HEK293 (cell line): ENCODE data around the gene MMP21.

Experiments
- OVOL3 ChIP-seq: fragments of 450-650 bp; formaldehyde crosslinking; IDR thresholded peaks from 2 replicates; pipeline ENCODE4 v1.5.1; 2016; ENCODE audit warnings: missing biosample characterization, missing genetic modification characterization
- ZBTB7A ChIP-seq: fragments of 450-650 bp; formaldehyde crosslinking; IDR thresholded peaks from 2 replicates; pipeline ENCODE4 v1.5.1; 2016; ENCODE audit warnings: low read depth, missing biosample characterization, missing genetic modification characterization
- ZNF24 ChIP-seq: fragments of 450-650 bp; formaldehyde crosslinking; IDR thresholded peaks from 2 replicates; pipeline ENCODE4 v1.5.1; 2016; ENCODE audit warnings: missing biosample characterization, missing genetic modification characterization
- ZNF266 ChIP-seq: fragments of 450-650 bp; formaldehyde crosslinking; IDR thresholded peaks from 2 replicates; pipeline ENCODE4 v1.5.1; 2016; ENCODE audit warnings: missing biosample characterization, missing genetic modification characterization, low read depth
- ZNF292 ChIP-seq: fragments of 450-650 bp; formaldehyde crosslinking; IDR thresholded peaks from 2 replicates; pipeline ENCODE4 v1.5.1; 2016; ENCODE audit warnings: low read depth, missing biosample characterization, missing genetic modification characterization, borderline replicate concordance
- ZNF335 ChIP-seq: fragments of 450-650 bp; formaldehyde crosslinking; conservative IDR thresholded peaks from 2 replicates; pipeline ENCODE4 v1.5.1; 2016; ENCODE audit warnings: missing biosample characterization, missing genetic modification characterization
- ZNF692 ChIP-seq: fragments of 450-650 bp; formaldehyde crosslinking; IDR thresholded peaks from 2 replicates; pipeline ENCODE4 v1.5.1; 2016; ENCODE audit warnings: missing biosample characterization, missing genetic modification characterization
- TF ChIP-seq, protein P1 (sequence below): fragments of 450-650 bp; formaldehyde crosslinking; IDR thresholded peaks from 2 replicates; pipeline ENCODE4 v1.5.1; 2016; ENCODE audit warnings: missing biosample characterization, missing genetic modification characterization
- TF ChIP-seq, protein P2 (sequence below): fragments of 450-650 bp; formaldehyde crosslinking; IDR thresholded peaks from 2 replicates; pipeline ENCODE4 v1.5.1; 2016; ENCODE audit warnings: missing biosample characterization, missing genetic modification characterization
- TF ChIP-seq, protein P3 (sequence below): fragments of 450-650 bp; formaldehyde crosslinking; IDR thresholded peaks from 2 replicates; pipeline ENCODE4 v1.5.1; 2016; ENCODE audit warnings: missing biosample characterization, missing genetic modification characterization

GRCh38 chr10:125726914-125727313, 48.7 kb downstream of the MMP21 start:
- TF ChIP-seq, protein P1, sequence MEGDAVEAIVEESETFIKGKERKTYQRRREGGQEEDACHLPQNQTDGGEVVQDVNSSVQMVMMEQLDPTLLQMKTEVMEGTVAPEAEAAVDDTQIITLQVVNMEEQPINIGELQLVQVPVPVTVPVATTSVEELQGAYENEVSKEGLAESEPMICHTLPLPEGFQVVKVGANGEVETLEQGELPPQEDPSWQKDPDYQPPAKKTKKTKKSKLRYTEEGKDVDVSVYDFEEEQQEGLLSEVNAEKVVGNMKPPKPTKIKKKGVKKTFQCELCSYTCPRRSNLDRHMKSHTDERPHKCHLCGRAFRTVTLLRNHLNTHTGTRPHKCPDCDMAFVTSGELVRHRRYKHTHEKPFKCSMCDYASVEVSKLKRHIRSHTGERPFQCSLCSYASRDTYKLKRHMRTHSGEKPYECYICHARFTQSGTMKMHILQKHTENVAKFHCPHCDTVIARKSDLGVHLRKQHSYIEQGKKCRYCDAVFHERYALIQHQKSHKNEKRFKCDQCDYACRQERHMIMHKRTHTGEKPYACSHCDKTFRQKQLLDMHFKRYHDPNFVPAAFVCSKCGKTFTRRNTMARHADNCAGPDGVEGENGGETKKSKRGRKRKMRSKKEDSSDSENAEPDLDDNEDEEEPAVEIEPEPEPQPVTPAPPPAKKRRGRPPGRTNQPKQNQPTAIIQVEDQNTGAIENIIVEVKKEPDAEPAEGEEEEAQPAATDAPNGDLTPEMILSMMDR (tag by site-specific recombination) = no peak
- TF ChIP-seq, protein P2, sequence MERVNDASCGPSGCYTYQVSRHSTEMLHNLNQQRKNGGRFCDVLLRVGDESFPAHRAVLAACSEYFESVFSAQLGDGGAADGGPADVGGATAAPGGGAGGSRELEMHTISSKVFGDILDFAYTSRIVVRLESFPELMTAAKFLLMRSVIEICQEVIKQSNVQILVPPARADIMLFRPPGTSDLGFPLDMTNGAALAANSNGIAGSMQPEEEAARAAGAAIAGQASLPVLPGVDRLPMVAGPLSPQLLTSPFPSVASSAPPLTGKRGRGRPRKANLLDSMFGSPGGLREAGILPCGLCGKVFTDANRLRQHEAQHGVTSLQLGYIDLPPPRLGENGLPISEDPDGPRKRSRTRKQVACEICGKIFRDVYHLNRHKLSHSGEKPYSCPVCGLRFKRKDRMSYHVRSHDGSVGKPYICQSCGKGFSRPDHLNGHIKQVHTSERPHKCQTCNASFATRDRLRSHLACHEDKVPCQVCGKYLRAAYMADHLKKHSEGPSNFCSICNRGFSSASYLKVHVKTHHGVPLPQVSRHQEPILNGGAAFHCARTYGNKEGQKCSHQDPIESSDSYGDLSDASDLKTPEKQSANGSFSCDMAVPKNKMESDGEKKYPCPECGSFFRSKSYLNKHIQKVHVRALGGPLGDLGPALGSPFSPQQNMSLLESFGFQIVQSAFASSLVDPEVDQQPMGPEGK (tag by site-specific recombination) = no peak
- TF ChIP-seq OVOL3 (tag by site-specific recombination) (no peak), ZBTB7A (no peak), ZNF24 (no peak), ZNF266 (tag by site-specific recombination) (no peak), ZNF335 (tag by site-specific recombination) (no peak), ZNF292 (tag by site-specific recombination) (no peak), ZNF692 (no peak)
- TF ChIP-seq, protein P3, sequence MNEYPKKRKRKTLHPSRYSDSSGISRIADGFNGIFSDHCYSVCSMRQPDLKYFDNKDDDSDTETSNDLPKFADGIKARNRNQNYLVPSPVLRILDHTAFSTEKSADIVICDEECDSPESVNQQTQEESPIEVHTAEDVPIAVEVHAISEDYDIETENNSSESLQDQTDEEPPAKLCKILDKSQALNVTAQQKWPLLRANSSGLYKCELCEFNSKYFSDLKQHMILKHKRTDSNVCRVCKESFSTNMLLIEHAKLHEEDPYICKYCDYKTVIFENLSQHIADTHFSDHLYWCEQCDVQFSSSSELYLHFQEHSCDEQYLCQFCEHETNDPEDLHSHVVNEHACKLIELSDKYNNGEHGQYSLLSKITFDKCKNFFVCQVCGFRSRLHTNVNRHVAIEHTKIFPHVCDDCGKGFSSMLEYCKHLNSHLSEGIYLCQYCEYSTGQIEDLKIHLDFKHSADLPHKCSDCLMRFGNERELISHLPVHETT = no peak
